Activated T-cell treated with anti-CD3 and anti-CD28 coated beads, Interleukin-2, amount 50 U/mL, for 1 hour (primary cell): ENCODE measurements around the gene MYO15B.
A peak's percentile ranks its signal among the peaks of the same experiment; 100 is the strongest.

Experiments
- DNase-seq: peaks from one replicate; pipeline ENCODE4 v3.0.0-alpha.2; 2020

The MYO15B gene

DNA sequence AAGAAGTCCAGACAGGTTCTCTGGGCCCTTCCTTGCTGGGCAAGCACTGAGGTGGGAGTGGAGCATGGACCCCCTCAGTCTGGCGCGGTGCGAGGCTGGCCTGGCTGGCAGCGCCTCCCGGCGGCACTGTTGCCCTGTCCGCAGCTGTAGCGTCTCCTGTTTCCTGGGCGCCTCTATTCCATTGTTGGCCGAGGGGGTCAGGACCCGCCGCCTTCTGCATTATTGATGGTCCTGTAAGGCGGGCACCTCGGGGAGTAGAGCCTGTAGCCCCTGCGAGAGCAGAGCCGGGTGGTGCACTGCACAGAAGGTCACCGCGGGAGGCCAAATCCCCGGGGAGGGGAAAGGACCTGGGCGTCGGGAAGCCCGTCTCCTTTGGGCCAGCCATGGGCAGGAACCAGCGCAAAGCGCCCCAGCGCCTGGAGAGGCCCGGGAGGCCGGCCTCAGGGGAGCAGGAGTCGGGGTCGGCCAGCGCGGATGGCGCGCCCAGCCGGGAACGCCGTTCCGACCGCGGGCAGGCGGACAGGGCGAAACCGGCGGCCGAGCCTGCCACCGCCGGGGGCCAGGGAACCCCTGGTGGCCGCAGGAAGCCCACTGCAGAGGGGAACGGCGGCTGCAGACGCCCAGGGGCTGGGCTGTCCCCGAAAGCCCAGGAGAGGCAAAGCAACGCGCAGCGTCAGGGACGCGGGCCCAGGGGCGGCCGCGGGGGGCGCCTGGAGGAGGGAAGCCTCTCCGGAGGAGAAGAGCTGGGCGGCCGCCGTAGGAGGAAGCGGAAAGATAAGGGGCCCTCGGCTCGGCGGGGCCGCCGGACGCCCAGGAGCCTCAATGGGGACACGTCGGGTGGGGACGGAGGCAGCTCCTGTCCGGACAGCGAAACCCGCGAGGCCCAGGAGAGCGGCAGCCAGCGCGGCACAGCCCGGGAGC lies at the start of gene MYO15B:
Gene MYO15B, plus strand, starts transcription at position 126 of the 921 bp plus-strand sequence. Its CDS starts 258 bp downstream, at position 384.
- DNase-seq, result peak; percentile 73

DNA sequence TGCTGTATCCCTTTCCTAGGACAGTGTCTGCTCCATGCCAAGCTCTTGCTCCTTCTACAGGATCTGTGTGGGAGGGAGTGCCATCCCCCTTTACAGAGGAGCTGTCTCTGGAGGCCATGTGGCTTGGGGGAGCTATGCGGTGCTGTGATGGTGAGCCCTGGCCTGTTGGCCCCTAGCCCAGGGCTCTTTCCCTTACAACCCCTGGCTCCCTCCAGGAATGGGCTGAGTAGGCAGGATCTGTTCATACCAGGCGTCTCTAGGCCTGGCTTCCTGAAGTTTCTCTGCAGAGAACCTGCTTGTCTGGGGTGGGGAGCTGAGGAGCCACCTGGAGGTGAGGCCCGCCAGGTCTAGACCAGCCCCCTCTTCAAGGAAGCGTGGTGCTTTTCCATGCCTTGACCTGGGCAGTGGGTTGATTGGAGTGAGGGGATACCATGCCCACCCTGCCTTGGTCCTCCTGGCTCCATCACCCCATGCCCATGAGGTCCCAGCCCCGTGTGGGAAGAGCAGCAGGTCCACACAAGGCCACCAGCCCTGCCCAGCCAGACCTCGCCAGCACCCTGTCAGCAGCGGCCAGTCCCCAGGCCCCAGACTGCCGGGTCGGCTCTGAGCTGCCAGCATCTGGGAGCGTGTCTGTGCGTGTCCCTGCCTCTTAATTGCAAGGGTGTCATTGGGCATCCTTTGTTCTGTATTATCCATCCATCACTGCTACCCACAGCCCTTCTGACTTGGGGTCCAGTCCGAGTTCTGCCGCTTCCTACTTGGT lies 47.5 kb upstream of the MYO15B start:
- DNase-seq, result no peak

DNA sequence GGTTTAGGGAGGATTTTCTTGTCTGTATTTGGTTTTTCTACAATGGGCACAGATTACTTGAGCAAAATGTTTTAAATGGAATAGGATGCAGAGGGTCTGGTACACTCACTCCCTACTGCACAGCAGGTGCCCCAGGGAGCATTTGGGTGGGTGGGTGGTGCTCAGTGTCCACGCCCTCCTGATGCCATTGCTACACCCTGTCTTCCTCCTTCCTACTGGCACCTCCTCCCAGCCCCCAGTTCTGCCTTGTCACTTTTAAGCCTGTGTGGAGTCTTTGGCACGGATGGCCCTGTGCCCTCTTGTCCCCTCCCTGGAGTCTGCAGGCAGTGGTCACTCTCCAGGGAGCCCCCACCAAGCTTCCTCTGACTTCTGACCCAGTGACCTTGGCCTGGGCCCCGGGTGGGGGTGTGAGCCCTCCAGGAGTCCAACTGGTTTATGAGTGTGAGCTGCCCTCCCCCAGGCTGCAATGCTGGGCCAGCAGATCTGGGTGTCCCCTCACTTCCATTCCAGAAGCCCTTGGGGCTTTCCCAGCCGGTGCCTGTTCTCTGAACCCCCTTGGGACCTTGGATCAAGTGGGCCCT lies 46.6 kb upstream of the MYO15B start:
- no peak for DNase-seq

DNA sequence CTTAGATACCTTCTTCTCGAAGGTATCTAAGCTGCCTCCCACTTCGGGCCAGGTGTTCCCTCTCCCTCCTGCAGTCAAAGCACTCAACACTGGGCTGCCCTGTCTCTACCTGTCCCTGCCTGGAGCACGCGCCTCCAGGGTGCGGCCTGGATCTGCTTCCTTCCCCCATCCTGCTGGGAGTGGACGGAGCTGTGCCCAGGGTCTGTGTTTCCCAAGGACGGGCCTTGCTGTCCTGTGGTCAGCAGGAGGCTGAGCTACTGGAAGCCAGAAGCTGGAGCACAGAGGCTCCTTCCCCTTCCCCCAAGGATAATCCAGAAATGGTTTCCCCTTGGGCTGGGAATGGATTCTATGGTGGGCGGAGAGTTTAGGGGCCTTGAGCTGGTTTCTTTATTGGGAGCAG lies 45.4 kb upstream of the MYO15B start:
- DNase-seq, result no peak

DNA sequence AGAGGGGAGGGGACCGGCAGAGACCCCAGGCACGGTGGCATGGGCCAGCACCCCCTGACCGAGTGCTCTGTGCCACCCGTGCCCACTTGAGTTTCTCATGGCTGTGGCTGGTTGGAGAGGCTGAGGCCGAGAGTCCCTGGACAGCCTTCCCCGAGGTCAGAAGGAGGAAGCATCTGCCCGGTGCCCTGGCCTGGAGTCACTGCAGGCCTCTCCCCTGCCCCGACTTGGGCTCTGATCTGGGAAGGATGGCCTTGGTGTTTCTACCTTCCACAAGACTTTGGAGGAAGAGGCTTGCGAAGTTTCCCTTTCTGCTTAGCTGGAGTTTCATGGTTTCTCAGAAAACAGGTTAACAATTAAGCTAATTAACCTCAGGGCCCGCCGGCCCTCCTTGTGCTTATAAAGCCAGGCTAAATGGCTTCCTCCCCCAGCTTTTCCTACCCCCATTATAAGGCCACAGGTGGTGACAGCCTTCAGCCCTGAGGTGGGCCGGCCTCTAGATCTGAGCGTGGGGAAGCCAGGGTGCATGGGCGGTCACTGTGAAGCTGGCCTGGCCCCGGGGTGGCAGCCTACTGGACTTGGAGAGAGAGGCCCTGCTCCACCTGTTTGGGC lies 44.8 kb upstream of the MYO15B start:
- no peak for DNase-seq

DNA sequence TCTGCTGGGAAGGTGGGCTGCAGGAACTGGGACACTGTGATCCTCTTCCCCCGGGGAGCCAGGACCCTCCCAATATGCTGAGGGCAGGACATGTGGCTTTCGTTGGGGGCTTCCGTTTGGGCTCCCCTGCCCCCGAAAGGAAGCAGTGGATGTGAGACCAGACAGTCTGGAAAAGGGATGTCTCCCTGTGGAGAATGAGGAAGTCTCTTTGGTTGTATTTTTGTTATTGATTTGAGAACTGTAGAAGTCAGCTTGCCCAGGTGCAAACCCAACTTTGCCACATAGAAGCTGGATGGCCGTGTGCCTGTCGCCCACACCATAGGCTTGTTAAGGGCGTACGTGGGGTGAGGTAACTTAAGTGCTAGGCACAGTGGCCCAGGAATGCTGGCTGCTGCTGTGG lies 43.4 kb upstream of the MYO15B start:
- DNase-seq, result no peak

DNA sequence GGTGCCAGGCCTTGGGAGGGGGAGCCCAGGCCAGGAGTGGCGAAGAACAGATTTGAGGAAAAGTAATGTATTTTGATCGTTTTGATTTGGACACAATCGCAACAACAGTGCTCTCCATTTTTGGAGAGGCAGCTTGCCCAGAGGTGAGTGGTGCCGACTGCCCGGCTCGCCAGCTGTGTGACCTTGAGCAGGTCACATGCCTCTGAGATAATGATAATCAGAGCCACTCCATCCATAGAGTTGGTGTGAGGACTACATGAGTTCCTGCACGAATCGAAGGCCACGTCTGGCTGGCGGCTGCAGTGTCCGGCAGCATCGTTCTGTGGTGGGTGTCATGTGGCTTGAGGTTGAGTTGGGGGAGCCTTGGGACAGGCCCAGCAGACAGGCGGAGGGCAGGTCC lies 41.4 kb upstream of the MYO15B start:
- no peak for DNase-seq

DNA sequence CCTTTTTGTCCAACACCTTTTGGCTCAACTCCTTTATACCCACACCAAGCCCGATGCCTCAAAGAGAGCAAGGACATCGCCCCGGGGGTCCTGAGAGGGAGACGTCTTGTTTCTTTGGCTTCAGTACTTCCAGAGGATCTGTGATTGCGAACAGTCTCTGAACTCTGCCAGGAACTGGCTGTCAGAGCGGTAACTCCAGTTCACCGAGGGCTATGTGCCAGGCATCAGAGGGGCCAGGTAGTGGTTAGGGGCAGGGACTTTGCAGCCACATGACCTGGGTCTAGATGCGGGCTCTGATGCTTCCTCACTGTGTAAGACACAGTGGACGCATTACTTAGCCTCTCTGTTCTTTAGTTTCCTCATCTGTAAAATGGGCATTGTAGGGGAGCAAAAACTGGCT lies 40.5 kb upstream of the MYO15B start:
- no peak for DNase-seq

DNA sequence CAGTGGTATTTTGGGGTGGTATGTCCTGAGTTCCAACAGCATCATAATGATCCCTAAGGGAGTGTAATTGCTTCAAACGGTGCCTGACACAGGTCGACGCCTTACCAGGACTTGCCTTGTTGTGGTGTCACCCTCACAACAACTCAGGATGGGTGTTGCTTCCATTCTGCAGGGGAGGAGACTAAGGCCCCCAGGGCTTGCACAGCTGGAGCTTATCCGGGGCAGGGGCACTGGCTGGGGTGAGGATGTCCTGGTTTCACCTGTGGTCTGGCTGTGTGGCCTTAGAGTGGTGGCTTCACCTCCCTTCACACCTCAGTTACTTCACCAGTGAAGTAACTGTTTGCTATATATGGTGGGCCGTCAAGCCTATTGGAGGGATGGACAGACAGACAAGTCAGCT lies 38.8 kb upstream of the MYO15B start:
- DNase-seq, result no peak

DNA sequence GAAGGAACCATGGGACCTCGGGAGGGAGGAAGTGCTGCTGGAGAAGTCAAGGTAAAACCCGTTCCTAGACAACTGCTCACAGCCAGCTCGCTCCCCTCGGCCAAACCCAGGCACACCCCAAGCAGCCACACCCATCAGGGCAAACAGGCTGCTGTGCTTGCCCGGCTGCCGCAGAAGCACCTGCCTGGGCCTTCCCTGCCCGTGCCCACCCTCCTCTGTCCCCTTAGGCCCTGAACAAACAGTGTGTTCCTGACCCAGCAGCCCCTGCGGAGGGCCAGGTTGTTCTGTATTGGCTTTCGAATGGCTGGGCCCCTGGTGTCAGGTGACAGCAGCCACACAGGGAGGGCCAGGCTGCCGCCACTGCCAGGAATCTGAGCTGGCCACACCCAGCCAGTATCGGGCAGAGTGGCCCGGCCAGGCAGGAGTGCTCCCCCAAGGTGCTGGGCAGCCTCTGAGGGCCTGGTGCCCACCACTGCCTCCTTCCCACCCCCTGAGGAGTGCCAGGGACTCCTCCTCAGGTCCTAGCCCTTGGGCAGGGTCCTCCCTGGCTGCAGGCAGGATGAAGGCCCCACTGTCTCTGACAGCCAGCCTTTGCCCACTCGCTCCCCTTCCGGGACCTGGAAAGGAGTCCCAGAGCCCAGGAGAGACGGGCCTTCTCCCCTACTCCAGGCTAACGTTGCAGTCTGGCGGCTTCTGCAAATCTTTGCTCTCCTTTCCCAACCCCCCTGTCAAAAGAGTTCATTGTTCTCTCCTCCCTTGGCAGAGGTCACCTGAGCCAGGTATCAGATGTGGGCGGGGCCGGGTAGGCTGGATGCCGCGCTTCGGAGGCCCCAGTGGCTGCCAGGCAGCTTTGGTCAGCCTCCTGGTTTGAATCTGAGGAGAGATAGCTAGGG lies 38.1 kb upstream of the MYO15B start:
- no peak for DNase-seq

DNA sequence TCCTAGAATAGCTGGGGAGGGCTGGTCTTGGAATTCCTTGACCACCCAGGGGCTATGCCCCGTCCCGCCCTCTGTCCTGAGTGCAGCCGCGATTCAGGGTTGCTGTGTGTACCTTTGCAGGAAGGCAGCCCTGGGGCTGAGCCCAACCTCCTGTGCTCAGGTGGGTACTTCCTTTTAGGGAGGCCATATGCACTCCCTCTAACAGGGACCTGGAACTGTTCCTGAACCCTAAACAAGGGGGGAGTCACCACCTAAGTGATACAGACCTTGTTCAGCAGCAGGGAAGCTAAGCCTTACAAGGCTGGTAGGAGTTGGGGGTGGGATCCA lies 37.5 kb upstream of the MYO15B start:
- DNase-seq, result no peak

DNA sequence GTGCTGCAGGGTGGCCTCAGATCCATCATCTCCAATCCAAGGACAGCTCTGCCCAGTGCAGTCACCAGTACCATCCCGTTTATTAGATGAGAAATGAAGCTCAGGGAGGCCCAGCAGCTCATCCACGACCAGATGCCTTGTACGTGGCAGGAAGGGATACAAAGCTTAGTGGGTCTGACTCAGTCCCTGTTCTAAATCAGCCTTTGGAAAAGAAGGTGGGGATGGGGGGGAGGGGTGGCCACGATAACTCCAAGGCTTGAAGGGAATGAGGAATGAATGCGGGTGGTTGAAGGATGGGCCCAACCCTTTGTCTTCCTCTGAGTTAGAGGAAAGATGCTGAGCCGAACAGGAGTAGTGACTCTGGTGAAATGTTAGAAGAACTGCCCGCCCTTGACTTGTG lies 36.3 kb upstream of the MYO15B start:
- no peak for DNase-seq

DNA sequence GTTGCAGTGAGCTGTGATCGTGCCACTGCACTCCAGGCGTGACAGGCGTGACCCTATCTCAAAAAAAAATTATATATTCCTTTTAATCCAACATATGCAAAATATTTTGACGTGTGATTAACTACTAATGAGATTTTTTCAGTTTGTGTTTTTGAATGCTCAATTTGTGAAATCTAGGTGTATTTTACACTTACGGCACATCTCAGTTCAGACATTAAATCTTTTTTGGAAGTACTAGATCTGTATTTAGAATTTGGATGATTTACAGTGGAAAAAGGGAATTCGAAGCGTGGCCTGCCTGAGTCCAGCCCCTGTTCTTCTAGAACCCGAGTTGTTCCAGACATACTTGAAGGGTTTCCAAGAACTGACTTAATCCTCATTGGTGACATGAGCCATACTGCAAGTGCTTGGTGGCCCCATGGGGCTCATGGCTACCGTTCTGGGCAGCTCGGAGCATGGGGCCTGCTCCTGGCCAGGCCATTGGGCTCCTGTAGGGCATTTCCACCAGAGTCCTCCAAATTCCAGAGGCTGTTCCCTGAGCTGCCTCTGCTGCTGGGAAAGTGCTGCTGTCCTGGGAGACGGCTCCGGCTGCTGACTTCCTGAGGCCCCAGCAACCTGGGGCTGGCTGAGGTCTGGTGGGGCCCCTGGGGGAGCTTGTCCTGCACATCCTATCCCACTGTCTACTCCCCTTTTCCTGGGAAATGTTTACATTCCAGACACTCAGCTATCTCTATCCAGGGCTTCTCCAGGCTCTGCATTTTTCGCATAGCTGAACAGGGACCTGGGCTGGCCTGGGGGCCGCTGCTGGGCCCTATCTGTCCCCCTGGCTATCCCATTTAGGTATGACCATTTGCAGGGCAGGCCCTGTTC lies 34.9 kb upstream of the MYO15B start:
- DNase-seq, result no peak

DNA sequence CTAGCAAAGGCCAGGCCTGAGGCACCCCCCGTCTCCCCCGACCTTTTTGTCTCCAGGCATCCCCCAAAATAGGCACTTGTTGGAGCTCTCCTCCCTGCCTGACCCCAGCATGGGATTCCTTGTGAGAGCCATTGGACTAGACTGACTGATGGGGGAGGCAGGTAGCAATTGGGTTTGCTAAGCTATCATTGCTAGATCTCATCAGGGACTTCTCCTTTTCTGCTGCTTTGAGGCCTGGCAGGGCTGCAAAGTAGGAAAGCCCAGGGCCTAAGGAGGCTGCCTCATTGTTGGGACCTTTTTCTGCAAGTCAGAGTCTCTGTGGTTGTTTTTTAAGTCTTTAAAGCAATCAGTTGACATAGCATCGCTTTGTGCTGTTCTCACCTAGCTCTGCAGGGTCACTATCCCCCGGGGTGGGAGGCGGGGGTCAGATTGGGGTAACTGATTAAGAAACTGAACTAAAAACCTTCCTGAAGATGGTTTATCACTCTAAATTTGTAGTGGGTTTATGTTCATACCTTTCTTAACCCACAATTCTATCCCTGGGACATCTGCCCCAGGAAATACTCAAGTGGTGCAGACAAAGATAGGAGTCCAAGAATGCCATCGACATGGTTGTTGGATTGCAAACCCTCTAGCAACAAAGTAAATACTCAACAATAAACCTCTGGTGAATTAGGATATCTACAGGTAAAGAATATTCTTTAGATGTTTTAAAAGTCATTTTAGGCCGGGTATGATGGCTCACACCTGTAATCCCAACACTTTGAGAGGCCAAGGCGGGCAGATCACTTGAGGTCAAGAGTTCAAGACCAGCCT lies 34.1 kb upstream of the MYO15B start:
- no peak for DNase-seq

DNA sequence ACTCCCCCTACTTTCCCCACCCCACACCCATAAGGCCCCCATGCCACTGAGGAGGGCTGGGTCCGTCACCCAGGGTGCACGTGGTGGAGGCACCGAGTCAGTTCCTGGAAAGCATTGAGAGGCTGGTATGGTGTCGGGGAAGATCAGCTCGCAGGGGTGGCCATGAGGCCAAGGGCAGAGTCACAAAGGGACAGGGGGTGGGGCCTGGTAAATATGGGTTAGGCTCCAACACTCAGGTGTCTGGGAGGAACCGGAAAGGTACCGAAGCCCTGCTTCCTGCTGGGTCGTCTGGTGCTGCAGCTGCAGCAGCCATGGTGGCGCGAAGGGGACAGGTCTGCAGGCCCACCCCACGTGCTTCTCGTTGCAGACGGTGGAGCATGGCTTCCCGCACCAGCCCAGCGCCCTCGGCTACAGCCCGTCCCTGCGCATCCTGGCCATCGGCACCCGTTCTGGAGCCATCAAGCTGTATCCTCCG lies 31.9 kb upstream of the MYO15B start:
- no peak for DNase-seq

DNA sequence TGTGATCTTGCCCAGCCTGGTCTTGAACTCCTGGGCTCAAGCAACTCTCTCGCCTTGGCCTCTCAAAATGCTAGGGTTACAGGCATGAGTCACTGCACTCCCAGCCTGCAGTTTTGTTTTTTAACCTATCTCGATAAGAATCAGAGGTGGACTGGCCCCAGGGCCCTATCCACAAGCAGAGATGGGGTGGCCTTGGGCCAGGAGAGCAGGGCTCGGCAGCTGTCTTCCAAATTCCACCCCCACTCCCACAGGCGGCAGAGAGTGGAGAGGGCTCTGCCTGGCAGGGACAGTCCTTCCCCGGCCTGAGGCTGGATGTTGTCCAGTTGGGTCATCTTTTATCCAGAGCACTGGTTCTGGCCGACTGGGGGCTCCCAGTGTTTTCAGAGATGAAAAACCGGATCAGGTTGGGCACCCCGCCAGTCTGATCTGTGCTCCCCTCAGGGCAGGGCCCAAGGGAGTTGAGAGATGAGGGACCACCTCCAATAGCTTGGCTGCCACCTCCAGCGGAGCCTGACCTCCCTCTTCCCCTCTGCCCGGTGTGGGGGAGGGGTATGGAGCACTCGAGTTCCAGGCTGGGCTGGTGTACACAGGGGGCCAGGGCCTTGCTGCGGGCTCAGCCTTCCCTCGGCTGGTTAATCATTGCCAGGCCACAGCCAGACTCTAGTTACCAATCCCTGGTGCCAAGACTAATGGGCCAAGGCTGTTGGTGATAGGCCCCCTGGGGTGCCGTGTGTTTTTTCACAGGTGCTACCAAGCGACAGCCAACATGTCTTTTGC lies 30.3 kb upstream of the MYO15B start:
- DNase-seq, result no peak

DNA sequence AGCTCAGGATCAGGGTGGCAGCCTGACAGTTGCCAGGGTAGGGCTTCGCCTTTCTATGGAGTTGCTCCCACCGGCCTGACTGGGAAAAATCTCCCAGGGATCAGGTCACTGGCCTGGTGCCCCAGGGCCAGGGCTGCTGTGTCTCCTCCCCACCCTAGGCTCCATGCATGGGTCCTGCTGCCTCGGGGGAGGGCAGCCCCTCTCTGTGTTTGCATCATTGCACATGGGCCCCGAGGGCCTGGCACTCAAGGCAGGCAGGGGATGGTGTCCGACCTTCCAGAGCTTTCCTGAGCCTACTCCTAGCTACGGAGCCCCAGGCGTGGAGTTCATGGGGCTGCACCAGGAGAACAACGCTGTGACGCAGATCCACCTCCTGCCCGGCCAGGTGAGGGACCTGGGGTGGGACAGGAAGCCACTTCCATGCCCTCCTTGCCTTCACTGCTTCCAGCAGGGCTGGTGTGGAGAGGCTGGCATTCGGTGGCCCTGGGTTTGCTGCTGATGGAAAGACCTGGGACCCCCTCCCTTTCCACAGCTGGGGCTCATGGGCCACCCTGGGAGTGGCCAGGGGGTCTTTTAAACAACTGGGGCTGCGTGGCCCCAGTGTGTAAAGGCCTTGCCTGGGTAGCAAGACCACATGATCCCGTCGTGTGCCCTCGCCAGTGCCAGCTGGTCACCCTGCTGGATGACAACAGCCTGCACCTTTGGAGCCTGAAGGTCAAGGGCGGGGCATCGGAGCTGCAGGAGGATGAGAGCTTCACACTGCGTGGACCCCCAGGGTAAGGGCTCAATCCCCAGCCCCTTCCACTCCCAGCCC lies 29.5 kb upstream of the MYO15B start:
- no peak for DNase-seq

DNA sequence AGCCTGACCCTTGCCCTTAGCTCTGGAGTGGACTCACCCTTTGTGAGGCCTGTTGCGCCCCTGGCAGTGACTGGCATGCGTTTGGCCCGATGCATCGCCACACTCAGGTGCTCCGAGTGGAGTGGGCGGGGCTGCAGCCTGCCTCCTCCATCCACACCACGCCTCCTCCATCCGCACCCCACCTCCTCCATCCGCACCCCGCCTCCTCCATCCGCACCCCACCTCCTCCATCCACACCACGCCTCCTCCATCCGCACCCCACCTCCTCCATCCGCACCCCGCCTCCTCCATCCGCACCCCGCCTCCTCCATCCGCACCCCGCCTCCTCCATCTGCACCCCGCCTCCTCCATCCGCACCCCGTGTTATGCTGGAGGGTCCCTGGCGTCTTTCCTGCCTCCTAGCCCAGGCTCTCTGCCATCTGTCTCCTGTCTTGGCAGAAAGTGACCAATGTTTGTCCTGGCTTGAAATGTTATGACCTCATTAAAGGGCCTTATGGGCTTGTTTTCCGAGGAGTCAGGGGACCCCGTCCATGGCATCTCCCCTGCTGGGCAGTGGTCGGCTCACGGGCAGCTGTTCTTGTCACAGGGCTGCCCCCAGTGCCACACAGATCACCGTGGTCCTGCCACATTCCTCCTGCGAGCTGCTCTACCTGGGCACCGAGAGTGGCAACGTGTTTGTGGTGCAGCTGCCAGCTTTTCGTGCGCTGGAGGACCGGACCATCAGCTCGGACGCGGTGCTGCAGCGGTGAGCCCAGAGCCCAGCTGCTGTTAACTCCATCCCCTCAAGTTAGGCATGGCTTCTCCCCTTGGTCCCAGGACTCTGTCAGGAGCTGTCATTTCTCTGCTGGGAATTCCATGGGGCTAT lies 28.7 kb upstream of the MYO15B start:
- DNase-seq, result no peak
